IgD-negative memory B cell (primary cell): ENCODE data around the gene AOC1. TPM values are rescaled to one million over a fixed set of nuclear protein-coding genes. Genes with fewer than 3 reads are reported as not detected.
"Not testable (repeated sequence)": the region's sequence is repeated elsewhere in the genome, so short reads cannot be mapped to it uniquely, and the experiment has no call there.

Source experiments
- H3K27ac Mint-ChIP-seq, 3 donors: one replicate each; pipeline ENCODE4 v1.8.0; 2020 to 2022; ENCODE audit warnings: mild to moderate bottlenecking in 3 of 3, mixed read lengths in 3 of 3, moderate library complexity in 1 of 3
- H3K27me3 Mint-ChIP-seq: one replicate; pipeline ENCODE4 v1.8.0; 2021; ENCODE audit warnings: mixed read lengths
- H3K36me3 Mint-ChIP-seq: one replicate; pipeline ENCODE4 v1.8.0; 2020; ENCODE audit warnings: mild to moderate bottlenecking, mixed read lengths
- H3K4me1 Mint-ChIP-seq, 3 donors: one replicate each; pipeline ENCODE4 v1.8.0; 2020 to 2022; ENCODE audit warnings: mixed read lengths in 3 of 3, mild to moderate bottlenecking in 1 of 3
- H3K4me3 Mint-ChIP-seq, 4 donors: one replicate each; pipeline ENCODE4 v1.8.0; 2020 to 2022; ENCODE audit warnings: mild to moderate bottlenecking in 4 of 4, mixed read lengths in 4 of 4, moderate library complexity in 3 of 4
- H3K9me3 Mint-ChIP-seq, 3 donors: one replicate each; pipeline ENCODE4 v1.8.0; 2020 to 2021; ENCODE audit warnings: mixed read lengths in 3 of 3, mild to moderate bottlenecking in 1 of 3
- polyA plus RNA-seq: library from polyadenylated mRNA; unstranded; fragments of 300-500 nt; fragmentation: Illumina TruSeq; gene quantifications from one replicate; pipeline ENCODE4 v1.2.3, GENCODE V29; 2021

AOC1 gene
- polyA plus RNA-seq, 1 donor from 2014 or later: 0.11 TPM

DNA sequence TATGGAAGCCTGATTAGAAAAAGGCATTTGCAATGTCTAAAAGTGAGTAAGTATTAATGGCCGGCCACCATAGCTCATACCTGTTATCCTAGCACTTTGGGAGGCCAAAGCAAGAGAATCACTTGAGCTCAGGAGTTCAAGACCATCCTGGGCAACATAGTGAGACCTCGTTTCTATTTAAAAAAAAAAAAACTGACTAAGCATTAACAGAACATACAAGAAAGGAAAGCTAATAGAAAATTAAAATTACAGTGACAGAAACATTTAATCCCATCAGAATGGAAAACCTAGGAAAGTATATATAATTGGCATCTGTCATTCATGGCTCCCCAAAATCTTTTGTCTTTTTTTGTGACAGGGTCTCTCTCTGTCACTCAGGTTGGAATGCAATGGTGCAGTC lies 55.9 kb downstream of the AOC1 start:
- peaks cover 31% of the 10 kb centered on the region for H3K27me3 Mint-ChIP-seq
- H3K27ac Mint-ChIP-seq: no peak overlapping the region
- no peak overlapping the region for H3K4me3 Mint-ChIP-seq
- peaks cover 0 to 2% (median 0%) of the 10 kb centered on the region in 3 donors for H3K9me3 Mint-ChIP-seq
- H3K36me3 Mint-ChIP-seq: no peaks in the 10 kb centered on the region
- H3K4me1 Mint-ChIP-seq: peaks cover 10 to 13% (median 12%) of the 10 kb centered on the region in 3 donors

DNA sequence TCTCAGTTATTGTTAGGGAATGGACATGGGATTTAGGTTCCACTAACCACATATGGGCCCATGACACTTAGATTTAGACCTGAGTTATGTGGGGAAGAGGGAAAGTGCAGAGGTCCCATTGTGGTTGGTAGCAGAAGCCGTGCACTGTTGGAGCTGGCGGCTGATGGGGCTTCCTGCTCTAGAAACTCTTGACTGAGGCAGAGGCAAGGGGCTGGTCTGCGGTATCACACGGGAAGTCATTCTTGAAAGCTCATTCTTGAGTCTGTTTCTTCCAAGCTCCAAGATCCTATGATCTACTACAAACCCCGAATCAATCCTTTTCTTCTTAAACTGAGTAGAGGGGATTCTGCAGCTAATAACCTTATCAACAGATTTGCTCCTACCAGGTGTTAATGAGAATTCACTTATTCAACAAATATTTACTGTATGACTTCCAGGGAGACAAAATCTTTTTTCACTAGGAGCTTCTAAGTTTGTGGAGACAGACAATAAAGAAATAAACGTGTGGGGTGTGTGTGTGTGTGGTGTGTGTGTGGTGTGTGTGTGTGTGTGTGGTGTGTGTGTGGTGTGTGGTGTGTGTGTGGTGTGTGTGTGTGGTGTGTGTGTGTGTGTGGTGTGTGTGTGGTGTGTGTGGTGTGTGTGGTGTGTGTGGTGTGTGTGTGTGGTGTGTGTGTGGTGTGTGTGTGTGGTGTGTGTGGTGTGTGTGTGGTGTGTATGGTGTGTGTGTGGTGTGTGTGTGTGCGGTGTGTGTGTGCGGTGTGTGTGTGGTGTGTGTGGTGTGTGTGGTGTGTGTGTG lies 57.1 kb downstream of the AOC1 start:
- Mint-ChIP-seq H3K9me3 (no peaks in the 10 kb centered on the region), H3K36me3 (no peaks in the 10 kb centered on the region), H3K27ac (peak overlapping the region in 1 of 3 donors; percentile 43), H3K4me1 (peaks cover 5 to 6% (median 6%) of the 10 kb centered on the region in 3 donors), H3K27me3 (peaks cover 26% of the 10 kb centered on the region), H3K4me3 (no peak overlapping the region)

DNA sequence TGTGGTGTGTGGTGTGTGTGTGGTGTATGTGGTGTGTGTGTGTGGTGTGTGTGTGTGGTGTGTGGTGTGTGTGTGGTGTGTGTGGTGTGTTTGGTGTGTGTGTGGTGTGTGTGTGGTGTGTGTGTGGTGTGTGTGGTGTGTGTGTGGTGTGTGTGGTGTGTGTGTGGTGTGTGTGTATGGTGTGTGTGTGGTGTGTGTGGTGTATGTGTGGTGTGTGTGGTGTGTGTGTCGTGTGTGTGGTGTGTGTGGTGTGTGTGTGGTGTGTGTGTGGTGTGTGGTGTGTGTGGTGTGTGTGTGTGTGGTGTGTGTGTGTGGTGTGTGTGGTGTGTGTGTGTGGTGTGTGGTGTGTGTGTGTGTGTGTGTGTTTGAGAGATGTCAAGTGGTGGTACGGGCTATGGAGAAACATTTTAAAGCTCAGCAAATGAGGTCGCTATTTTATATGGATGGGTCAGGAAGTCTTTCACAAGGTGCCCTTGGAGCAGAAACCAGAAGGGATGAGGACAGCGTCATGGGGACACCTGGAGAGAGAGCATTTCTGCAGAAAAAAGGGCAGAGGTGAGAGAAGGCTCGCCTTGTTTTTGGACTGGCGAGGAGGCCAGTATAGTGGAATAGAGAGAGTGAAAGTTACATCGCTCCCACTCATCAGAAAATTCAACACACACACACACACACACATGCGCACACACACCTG lies 58.1 kb downstream of the AOC1 start:
- not testable (repeated sequence) for H3K27ac Mint-ChIP-seq, H3K36me3 Mint-ChIP-seq, H3K4me1 Mint-ChIP-seq, H3K4me3 Mint-ChIP-seq, H3K9me3 Mint-ChIP-seq
- H3K27me3 Mint-ChIP-seq: peaks cover 26% of the 10 kb centered on the region

DNA sequence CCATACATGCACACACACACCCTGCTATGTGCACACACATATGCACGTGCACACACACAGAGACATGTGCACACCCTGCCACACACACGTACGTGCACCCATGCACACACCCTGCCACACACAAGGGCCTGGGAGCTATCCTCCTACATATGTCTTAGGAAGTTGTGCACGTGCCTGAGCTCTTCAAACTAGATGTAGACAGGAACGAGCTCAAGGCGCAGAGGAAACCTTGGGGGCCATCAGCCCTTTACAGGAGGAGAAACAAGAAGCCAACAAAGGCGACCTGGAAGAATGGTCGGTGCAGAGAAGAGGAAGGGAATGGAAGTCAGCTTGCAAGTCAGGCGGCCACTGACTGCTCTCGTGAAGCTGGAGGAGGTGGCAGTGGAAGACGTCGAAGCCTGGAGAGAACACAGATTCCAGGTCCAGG lies 58.7 kb downstream of the AOC1 start:
- peaks cover 4 to 6% (median 5%) of the 10 kb centered on the region in 3 donors for H3K4me1 Mint-ChIP-seq
- no peaks in the 10 kb centered on the region for H3K9me3 Mint-ChIP-seq
- peaks cover 23% of the 10 kb centered on the region for H3K27me3 Mint-ChIP-seq
- H3K27ac Mint-ChIP-seq: no peak overlapping the region
- H3K36me3 Mint-ChIP-seq: no peaks in the 10 kb centered on the region
- H3K4me3 Mint-ChIP-seq: no peak overlapping the region

Other genes with a start within 250 kb of the AOC1 start
- gene GIMAP6, start 220.1 kb upstream of the AOC1 start, polyA plus RNA-seq: 4.6 TPM
- gene GIMAP2, start 166.8 kb upstream of the AOC1 start, polyA plus RNA-seq: 11.9 TPM
- gene GIMAP1, start 135.9 kb upstream of the AOC1 start, polyA plus RNA-seq: 3.0 TPM
- 16.3 TPM for gene GIMAP5, start 115.1 kb upstream of the AOC1 start, polyA plus RNA-seq
- 2.4 TPM for gene TMEM176B, start 52.2 kb upstream of the AOC1 start, polyA plus RNA-seq
- gene TMEM176A, start 51.7 kb upstream of the AOC1 start, polyA plus RNA-seq: not detected
- 2.5 TPM for gene KCNH2, start 125.8 kb downstream of the AOC1 start, polyA plus RNA-seq
- gene NOS3, start 138.5 kb downstream of the AOC1 start, polyA plus RNA-seq: 2.0 TPM
- 11.2 TPM for gene ATG9B, start 172.0 kb downstream of the AOC1 start, polyA plus RNA-seq
- 21.6 TPM for gene ABCB8, start 175.9 kb downstream of the AOC1 start, polyA plus RNA-seq
- not detected for gene ASIC3, start 196.0 kb downstream of the AOC1 start, polyA plus RNA-seq
- gene CDK5, start 205.4 kb downstream of the AOC1 start, polyA plus RNA-seq: 11.4 TPM
- gene SLC4A2, start 207.1 kb downstream of the AOC1 start, polyA plus RNA-seq: 17.8 TPM
- gene FASTK, start 228.3 kb downstream of the AOC1 start, polyA plus RNA-seq: 55.4 TPM
- 72.6 TPM for gene TMUB1, start 231.0 kb downstream of the AOC1 start, polyA plus RNA-seq
- gene AGAP3, start 234.0 kb downstream of the AOC1 start, polyA plus RNA-seq: 3.5 TPM